Activated CD4-positive, alpha-beta T cell treated with anti-CD3 and anti-CD28 coated beads, Interleukin-2, amount 10 ng/mL, durations not matched to agents 7 days and 5 days (primary cell): ENCODE data around the gene TRAM2. TPM values are rescaled to one million over a fixed set of nuclear protein-coding genes. Genes with fewer than 3 reads are reported as not detected.

Source experiments
- CTCF ChIA-PET: fragments of 350-600 bp; sonication (Branson Sonifier 250); formaldehyde crosslinking; loops from one replicate; lab custom pipeline; 2021; ENCODE audit warnings: antibody characterized with exemption; lab: Charles Lee
- POLR2A ChIA-PET: fragments of 350-600 bp; sonication (Branson Sonifier 250); formaldehyde crosslinking; loops from one replicate; lab custom pipeline; 2021; ENCODE audit warnings: antibody characterized with exemption; lab: Charles Lee
- DNase-seq: peaks from one replicate; pipeline ENCODE4 v3.0.0-alpha.2; 2020
- H3K27ac Mint-ChIP-seq: one replicate; pipeline ENCODE4 v1.8.0; 2021; ENCODE audit warnings: mild to moderate bottlenecking, moderate library complexity, mixed read lengths
- H3K27me3 Mint-ChIP-seq: one replicate; pipeline ENCODE4 v1.8.0; 2021; ENCODE audit warnings: mixed read lengths
- H3K36me3 Mint-ChIP-seq: one replicate; pipeline ENCODE4 v1.8.0; 2021; ENCODE audit warnings: low read depth, mixed read lengths
- H3K4me1 Mint-ChIP-seq: one replicate; pipeline ENCODE4 v1.8.0; 2021; ENCODE audit warnings: mixed read lengths
- H3K4me3 Mint-ChIP-seq: one replicate; pipeline ENCODE4 v1.8.0; 2021; ENCODE audit warnings: mild to moderate bottlenecking, moderate library complexity, mixed read lengths
- H3K9me3 Mint-ChIP-seq: one replicate; pipeline ENCODE4 v1.8.0; 2021; ENCODE audit warnings: mixed read lengths
- total RNA-seq, 2 experiments: library from RNA; stranded (reverse); gene quantifications; one replicate each; pipeline ENCODE4 v1.2.3, GENCODE V29; 2021

Gene TRAM2
- total RNA-seq, 2 experiments from 2014 or later = 9.0 to 9.4 TPM

GRCh38 chr6:52557389-52558265 lies 19.2 kb downstream of the TRAM2 start:
- CTCF ChIA-PET = interaction anchor here (0.7 kb wide), 1 partner anchor 10 kb away, joined by 3 read pairs; no protein-coding TSS in a partner anchor
- H3K4me1 Mint-ChIP-seq = no peaks in the 10 kb centered on the region

DNA sequence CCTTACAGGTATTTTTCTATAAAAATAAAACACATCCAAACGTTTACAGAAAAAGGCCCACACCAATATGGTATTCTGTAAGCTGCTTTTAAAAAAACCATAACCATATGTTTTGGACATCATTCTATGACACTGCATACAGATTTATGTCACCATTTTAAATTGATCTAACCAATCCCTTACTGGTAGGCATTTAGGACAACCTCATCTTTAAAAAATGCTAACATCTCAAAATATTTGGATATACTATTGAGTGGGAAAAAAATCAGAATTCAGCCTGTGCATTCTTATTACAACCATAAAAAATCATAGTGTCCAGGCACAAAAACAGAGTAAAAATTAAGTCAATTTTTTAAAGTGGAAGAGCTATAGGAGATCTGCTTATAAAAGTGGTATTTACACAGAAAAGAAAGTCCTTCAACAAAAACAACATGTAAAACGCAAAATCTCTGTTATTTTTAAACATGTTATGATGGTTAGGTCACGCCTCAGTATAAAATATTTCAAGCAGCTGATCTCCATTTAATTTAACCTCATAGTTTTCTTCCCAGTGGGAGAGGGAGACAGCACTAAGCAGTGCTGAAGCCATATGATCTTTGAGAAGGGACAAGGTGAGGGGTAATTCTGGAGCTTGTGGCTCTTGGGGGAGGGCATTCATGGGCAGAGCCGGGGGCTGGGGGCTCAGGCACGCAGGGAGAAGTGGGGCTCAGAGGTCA lies 21.2 kb downstream of the TRAM2 start:
- POLR2A ChIA-PET = no interaction called here
- no peaks in the 10 kb centered on the region for H3K4me1 Mint-ChIP-seq
- H3K4me3 Mint-ChIP-seq = no peak overlapping the region
- no peak overlapping the region for H3K27ac Mint-ChIP-seq
- no peak for DNase-seq
- no peaks in the 10 kb centered on the region for H3K36me3 Mint-ChIP-seq
- H3K9me3 Mint-ChIP-seq = no peaks in the 10 kb centered on the region
- CTCF ChIA-PET = no interaction called here
- no peaks in the 10 kb centered on the region for H3K27me3 Mint-ChIP-seq

More at GRCh38 chr6:52557389-52558265, 19.2 kb downstream of the TRAM2 start:
- DNase-seq = no peak
- Mint-ChIP-seq H3K4me3 (no peak overlapping the region), H3K27me3 (no peaks in the 10 kb centered on the region), H3K27ac (no peak overlapping the region), H3K36me3 (no peaks in the 10 kb centered on the region), H3K9me3 (no peaks in the 10 kb centered on the region)
- POLR2A ChIA-PET = no interaction called here

- H3K36me3 Mint-ChIP-seq = no peaks in the 10 kb centered on the region
- H3K4me3 Mint-ChIP-seq = no peak overlapping the region
- H3K27me3 Mint-ChIP-seq = no peaks in the 10 kb centered on the region
- H3K9me3 Mint-ChIP-seq = no peaks in the 10 kb centered on the region
- H3K27ac Mint-ChIP-seq = no peak overlapping the region
- CTCF ChIA-PET = no interaction called here
- POLR2A ChIA-PET = no interaction called here
- no peak for DNase-seq
- no peaks in the 10 kb centered on the region for H3K4me1 Mint-ChIP-seq
These were observed 22.1 kb downstream of the TRAM2 start for GRCh38 chr6:52554684-52555280.

GRCh38 chr6:52553719-52554118 lies 23.1 kb downstream of the TRAM2 start:
- no peak overlapping the region for H3K27ac Mint-ChIP-seq
- ChIA-PET CTCF (no interaction called here), POLR2A (no interaction called here)
- no peaks in the 10 kb centered on the region for H3K9me3 Mint-ChIP-seq
- no peaks in the 10 kb centered on the region for H3K36me3 Mint-ChIP-seq
- H3K4me3 Mint-ChIP-seq = no peak overlapping the region
- DNase-seq = no peak
- no peaks in the 10 kb centered on the region for H3K27me3 Mint-ChIP-seq
- H3K4me1 Mint-ChIP-seq = no peaks in the 10 kb centered on the region

DNA sequence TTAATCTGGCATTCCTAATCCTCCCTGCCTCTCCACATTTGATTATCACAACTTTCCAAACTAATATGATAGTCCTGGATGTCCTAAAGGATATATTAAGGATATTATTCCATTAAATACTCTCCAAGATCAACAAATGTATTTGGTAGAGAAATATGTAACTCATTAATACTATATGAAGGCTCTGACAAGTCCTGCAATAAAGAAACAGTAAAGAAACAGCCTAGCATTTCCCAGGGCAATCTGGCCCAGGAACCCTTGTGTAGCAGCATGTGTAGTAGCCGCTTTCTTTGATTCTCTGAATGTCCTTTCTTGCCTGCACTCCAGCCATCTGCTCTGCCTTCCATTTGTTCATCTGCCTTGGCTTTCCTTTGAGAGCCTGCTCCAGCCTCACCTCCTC lies 23.7 kb downstream of the TRAM2 start:
- Mint-ChIP-seq H3K9me3 (no peaks in the 10 kb centered on the region), H3K36me3 (no peaks in the 10 kb centered on the region), H3K4me1 (no peaks in the 10 kb centered on the region), H3K27me3 (no peaks in the 10 kb centered on the region), H3K27ac (no peak overlapping the region), H3K4me3 (no peak overlapping the region)
- ChIA-PET CTCF (no interaction called here), POLR2A (no interaction called here)
- no peak for DNase-seq

GRCh38 chr6:52552278-52552643 lies 24.6 kb downstream of the TRAM2 start:
- DNase-seq = no peak
- Mint-ChIP-seq H3K4me3 (no peak overlapping the region), H3K9me3 (no peaks in the 10 kb centered on the region), H3K27me3 (no peaks in the 10 kb centered on the region), H3K4me1 (no peaks in the 10 kb centered on the region), H3K27ac (no peak overlapping the region), H3K36me3 (no peaks in the 10 kb centered on the region)
- ChIA-PET POLR2A (no interaction called here), CTCF (interaction anchor here (1.2 kb wide), 1 partner anchor 22 kb away, joined by 3 read pairs; no protein-coding TSS in a partner anchor)

DNA sequence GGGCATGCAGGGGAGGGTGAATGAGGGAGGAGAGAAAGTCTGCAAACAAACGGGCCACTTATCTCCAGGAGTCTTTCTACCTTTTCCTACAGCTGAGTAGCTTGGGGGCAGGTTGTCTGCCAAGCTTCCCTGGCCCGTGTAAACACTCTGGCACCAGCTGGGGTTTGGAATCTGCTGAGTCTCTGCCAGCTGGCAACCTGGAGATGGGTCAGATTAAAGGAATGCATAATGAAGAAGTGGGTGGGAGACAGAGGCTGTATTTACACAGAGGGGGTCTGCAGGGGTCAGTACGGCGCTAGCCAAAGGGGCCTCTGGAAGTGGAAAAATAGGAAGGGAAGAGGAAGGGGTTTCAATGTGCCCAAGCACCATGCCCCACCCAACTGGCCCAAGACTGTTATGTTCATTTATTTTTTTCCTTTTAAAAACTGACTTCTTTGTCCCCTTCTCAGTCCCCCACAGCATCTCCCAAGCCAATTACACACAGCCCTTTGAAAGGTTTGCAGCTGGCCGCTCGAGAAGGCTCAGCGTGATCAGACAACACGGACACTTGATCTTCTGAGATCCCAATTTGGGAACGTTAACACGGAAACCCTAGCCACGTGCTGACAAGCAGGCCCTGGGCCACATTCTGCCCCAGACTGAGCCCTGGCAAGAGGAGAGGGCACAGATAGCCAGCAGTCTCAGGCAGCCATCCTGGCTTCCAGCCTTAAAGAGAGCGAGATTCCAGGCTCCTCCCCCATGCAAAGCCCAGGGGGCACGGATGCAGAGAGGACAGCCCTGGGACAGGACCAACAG lies 25.2 kb downstream of the TRAM2 start:
- H3K27ac Mint-ChIP-seq = no peak overlapping the region
- H3K36me3 Mint-ChIP-seq = peaks cover 2% of the 10 kb centered on the region
- no peak overlapping the region for H3K4me3 Mint-ChIP-seq
- no peaks in the 10 kb centered on the region for H3K27me3 Mint-ChIP-seq
- ChIA-PET POLR2A (no interaction called here), CTCF (interaction anchor here (1.2 kb wide), 1 partner anchor 21 kb away, joined by 3 read pairs; no protein-coding TSS in a partner anchor)
- no peaks in the 10 kb centered on the region for H3K4me1 Mint-ChIP-seq
- DNase-seq = no peak
- no peaks in the 10 kb centered on the region for H3K9me3 Mint-ChIP-seq

DNA sequence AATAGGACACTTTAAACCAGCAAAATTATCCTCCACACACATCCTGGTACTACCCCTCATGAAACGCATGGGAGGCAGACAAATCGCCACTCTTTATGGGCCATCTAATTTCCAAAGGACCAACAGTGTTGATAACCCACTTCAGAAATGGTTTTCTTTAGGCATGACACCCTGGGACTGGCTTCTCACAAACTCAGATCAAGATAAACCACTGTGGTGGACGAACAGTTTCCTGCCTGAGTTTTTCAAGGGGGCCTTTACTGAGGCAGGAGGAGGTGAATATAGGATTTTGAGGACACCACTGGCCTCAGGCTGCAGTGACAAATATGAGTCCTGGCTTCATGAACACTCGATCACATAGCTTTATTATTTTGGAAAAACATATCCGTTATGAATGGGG lies 26.0 kb downstream of the TRAM2 start:
- H3K27me3 Mint-ChIP-seq = no peaks in the 10 kb centered on the region
- POLR2A ChIA-PET = no interaction called here

DNA sequence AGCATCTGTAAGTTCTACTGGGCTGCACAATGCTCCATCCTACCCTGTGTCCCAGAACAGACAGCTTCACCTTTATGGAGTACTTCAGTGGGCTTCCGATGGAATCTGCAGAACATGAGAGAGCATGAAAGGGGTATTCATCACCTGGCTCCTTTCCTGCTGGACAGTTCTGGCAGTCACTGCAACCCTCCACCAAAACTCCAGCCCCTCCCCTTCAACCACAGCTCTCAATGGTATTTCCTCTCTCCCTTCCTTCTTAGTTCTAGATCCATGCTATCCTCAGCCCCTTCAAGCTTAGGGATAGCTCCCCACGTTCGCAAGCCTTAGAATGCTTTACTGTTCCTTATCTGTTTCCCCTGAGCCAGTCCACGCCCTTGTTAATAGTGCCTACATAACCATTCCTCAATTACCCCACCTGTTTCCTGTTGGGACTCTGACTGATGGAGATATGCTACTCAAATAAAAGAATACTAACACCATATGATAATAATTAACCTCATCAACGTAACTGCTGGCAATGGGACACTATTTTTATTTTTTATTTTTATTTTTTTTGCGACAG lies 26.8 kb downstream of the TRAM2 start:
- Mint-ChIP-seq H3K9me3 (no peaks in the 10 kb centered on the region), H3K27ac (no peak overlapping the region), H3K4me1 (no peaks in the 10 kb centered on the region), H3K27me3 (no peaks in the 10 kb centered on the region), H3K36me3 (peaks cover 2% of the 10 kb centered on the region), H3K4me3 (no peak overlapping the region)
- DNase-seq = no peak
- ChIA-PET CTCF (interaction anchor here (0.8 to 1.1 kb wide), 2 partner anchors 9 to 20 kb away, joined by 3 read pairs; no protein-coding TSS in a partner anchor), POLR2A (no interaction called here)

More for the DNA sequence above, 26.0 kb downstream of the TRAM2 start:
- Mint-ChIP-seq H3K27ac (no peak overlapping the region), H3K9me3 (no peaks in the 10 kb centered on the region), H3K4me3 (no peak overlapping the region), H3K36me3 (peaks cover 2% of the 10 kb centered on the region), H3K4me1 (no peaks in the 10 kb centered on the region)
- DNase-seq = no peak
- CTCF ChIA-PET = interaction anchor here (0.8 to 1.1 kb wide), 2 partner anchors 10 to 19 kb away, joined by 3 read pairs; no protein-coding TSS in a partner anchor

GRCh38 chr6:52549428-52549827 lies 27.4 kb downstream of the TRAM2 start:
- H3K36me3 Mint-ChIP-seq = peaks cover 2% of the 10 kb centered on the region
- no peak for DNase-seq
- ChIA-PET POLR2A (no interaction called here), CTCF (no interaction called here)
- no peaks in the 10 kb centered on the region for H3K4me1 Mint-ChIP-seq
- H3K4me3 Mint-ChIP-seq = no peak overlapping the region
- no peaks in the 10 kb centered on the region for H3K9me3 Mint-ChIP-seq
- H3K27me3 Mint-ChIP-seq = no peaks in the 10 kb centered on the region
- H3K27ac Mint-ChIP-seq = no peak overlapping the region

- ChIA-PET CTCF (no interaction called here), POLR2A (no interaction called here)
- no peak for DNase-seq
- no peaks in the 10 kb centered on the region for H3K9me3 Mint-ChIP-seq
- no peaks in the 10 kb centered on the region for H3K4me1 Mint-ChIP-seq
- no peak overlapping the region for H3K4me3 Mint-ChIP-seq
- peaks cover 2% of the 10 kb centered on the region for H3K36me3 Mint-ChIP-seq
- H3K27ac Mint-ChIP-seq = no peak overlapping the region
- H3K27me3 Mint-ChIP-seq = no peaks in the 10 kb centered on the region
These were observed 27.9 kb downstream of the TRAM2 start for GRCh38 chr6:52548999-52549398.

GRCh38 chr6:52548353-52548713 lies 28.5 kb downstream of the TRAM2 start:
- Mint-ChIP-seq H3K4me3 (no peak overlapping the region), H3K9me3 (no peaks in the 10 kb centered on the region), H3K27ac (no peak overlapping the region), H3K36me3 (peaks cover 2% of the 10 kb centered on the region), H3K4me1 (no peaks in the 10 kb centered on the region), H3K27me3 (no peaks in the 10 kb centered on the region)
- DNase-seq = no peak
- POLR2A ChIA-PET = no interaction called here
- CTCF ChIA-PET = no interaction called here
